Left colon (tissue), 2 donors: ENCODE measurements around the gene PUM2. TPM values are rescaled to one million over a fixed set of nuclear protein-coding genes. Genes with fewer than 3 reads are reported as not detected.
A peak's percentile ranks its signal among the peaks of the same experiment; 100 is the strongest.
"Not testable (repeated sequence)": the region's sequence is repeated elsewhere in the genome, so short reads cannot be mapped to it uniquely, and the experiment has no call there.

ENCODE experiments used
- ATAC-seq: fragments of 200-7000 bp; cut with Tn5 transposase; one replicate; pipeline ENCODE4 v1.9.1; 2020; ENCODE audit warnings: mild to moderate bottlenecking, moderate library complexity
- DNase-seq, 2 donors: peaks; one replicate each; pipeline ENCODE4 v3.0.0-alpha.2; 2020
- intact Hi-C, 2 donors: fragments of 100-400 bp; cut with DNase I in 1 of 2; cut with micrococcal nuclease in 1 of 2; formaldehyde crosslinking; loops; one replicate each; pipeline versions ENCODE4 v1.11.2 to v1.14.0; 2022; cut with DNase I, micrococcal nuclease
- total RNA-seq, 2 donors: library from RNA; stranded (reverse); fragmentation: NEBNext Ultra II Directional; extraction: Animal tissue kit (Norgen Biotek cat#: 25700); gene quantifications; one replicate each; pipeline ENCODE4 v1.2.1, GENCODE V29; 2021
- donor health status: DM: no; HTN: no; CAD: no.
- donor health status: DM: yes; HTN: yes; CAD: no.

The PUM2 gene
- total RNA-seq, 2 donors from 2014 or later, result 99.4 to 109 TPM

GRCh38 chr2:20372896-20373640 lies 22.4 kb upstream of the PUM2 start:
- ATAC-seq, result no peak
- no peak for DNase-seq
- intact Hi-C loops, result no loop called here

GRCh38 chr2:20371323-20372025 lies 20.8 kb upstream of the PUM2 start:
- no peak for DNase-seq
- intact Hi-C loops, result no loop called here

GRCh38 chr2:20370191-20370590 lies 19.5 kb upstream of the PUM2 start:
- DNase-seq, result no peak
- ATAC-seq, result no peak
- intact Hi-C loops, result no loop called here

More at GRCh38 chr2:20371323-20372025, 20.8 kb upstream of the PUM2 start:
- no peak for ATAC-seq

GRCh38 chr2:20369366-20369765 lies 18.7 kb upstream of the PUM2 start:
- intact Hi-C loops, result no loop called here
- DNase-seq (no peak), ATAC-seq (no peak)

- intact Hi-C loops, result no loop called here
- no peak for ATAC-seq
Observed at GRCh38 chr2:20368706-20369105, 18.1 kb upstream of the PUM2 start.

GRCh38 chr2:20367929-20368328 lies 17.3 kb upstream of the PUM2 start:
- DNase-seq, intact Hi-C loops, ATAC-seq: not testable (repeated sequence)

More at GRCh38 chr2:20368706-20369105, 18.1 kb upstream of the PUM2 start:
- no peak for DNase-seq

GRCh38 chr2:20366672-20367116 lies 16.1 kb upstream of the PUM2 start:
- intact Hi-C loops, result no loop called here
- ATAC-seq (no peak), DNase-seq (no peak)

- intact Hi-C loops, result no loop called here
- ATAC-seq, result no peak
- DNase-seq, result no peak
Observed at GRCh38 chr2:20365249-20365817, 14.7 kb upstream of the PUM2 start.

- intact Hi-C loops, result no loop called here
- no peak for ATAC-seq
- DNase-seq, result no peak
Observed at GRCh38 chr2:20363578-20363977, 12.9 kb upstream of the PUM2 start.

GRCh38 chr2:20362701-20363435 lies 12.2 kb upstream of the PUM2 start:
- DNase-seq, result no peak
- intact Hi-C loops, result no loop called here
- ATAC-seq, result no peak

GRCh38 chr2:20361893-20362292 lies 11.2 kb upstream of the PUM2 start:
- no peak for DNase-seq
- intact Hi-C loops, result no loop called here
- no peak for ATAC-seq

GRCh38 chr2:20359096-20359495 lies 8.5 kb upstream of the PUM2 start:
- no peak for ATAC-seq
- intact Hi-C loops, result no loop called here
- DNase-seq, result no peak

- DNase-seq, result no peak
- intact Hi-C loops, result no loop called here
- no peak for ATAC-seq
Observed at GRCh38 chr2:20357638-20358389, 7.2 kb upstream of the PUM2 start.

- ATAC-seq, result no peak
- DNase-seq, result no peak
- intact Hi-C loops, result no loop called here
Observed at GRCh38 chr2:20356042-20356441, 5.4 kb upstream of the PUM2 start.

GRCh38 chr2:20355131-20355530 lies 4.5 kb upstream of the PUM2 start:
- no peak for ATAC-seq
- intact Hi-C loops, result no loop called here
- DNase-seq, result no peak

GRCh38 chr2:20353241-20353992 lies 2.8 kb upstream of the PUM2 start:
- intact Hi-C loops, result no loop called here
- DNase-seq (peak in 1 of 2 donors; percentile 30), ATAC-seq (no peak)

GRCh38 chr2:20352581-20353216 lies 2.1 kb upstream of the PUM2 start:
- ATAC-seq, result no peak
- DNase-seq, result no peak
- intact Hi-C loops, result no loop called here

GRCh38 chr2:20352230-20352578 lies 1.6 kb upstream of the PUM2 start:
- ATAC-seq (no peak), DNase-seq (no peak)
- intact Hi-C loops, result no loop called here
